ENCODE results near the gene SETD1B.

Gene SETD1B

DNA sequence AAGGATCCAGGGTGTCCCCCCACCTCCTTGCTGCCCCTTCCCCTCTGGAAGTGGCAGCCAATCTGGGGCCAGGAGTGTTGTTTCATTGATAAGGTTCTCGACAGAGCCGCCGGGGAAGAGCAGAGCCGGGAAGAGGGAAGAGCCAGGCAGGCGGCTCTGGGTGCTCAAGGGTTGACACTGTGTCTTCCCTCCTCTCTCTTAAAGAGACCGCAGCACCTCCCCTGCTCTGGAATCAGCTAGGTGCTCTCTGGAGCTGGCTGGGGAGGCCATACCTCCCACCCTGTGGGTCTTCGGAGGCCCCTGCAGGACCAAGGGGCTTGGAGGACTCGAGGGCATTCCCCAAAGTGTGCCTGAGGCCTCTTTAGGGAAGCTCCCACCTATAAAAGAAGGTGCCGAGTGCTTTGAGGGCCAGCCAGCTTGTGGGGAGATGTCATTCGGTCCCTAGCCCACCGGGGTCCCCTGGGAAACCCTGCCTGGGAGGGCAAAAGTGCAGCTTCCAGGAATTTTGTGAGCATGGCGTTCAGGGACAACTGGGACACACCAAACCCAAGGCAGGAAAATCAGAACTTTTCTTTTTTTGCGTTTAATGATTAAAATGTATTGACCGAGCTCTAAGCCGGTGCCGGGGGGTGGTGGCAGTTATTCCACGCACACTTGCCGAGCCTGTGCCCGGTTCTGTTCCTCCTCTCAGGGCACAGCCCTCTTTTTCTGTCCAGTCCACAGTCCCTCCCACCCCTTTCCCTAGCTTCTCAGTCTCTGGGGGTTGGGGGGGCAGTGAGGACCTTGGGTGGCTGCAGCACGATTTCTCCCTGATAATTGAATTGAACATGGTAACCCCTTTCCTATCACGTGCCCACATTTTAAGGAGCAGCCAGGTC, 3.0 kb downstream of the SETD1B start:
- in situ Hi-C loops (cut with MboI; ENCODE audit: low sequenced_read_pairs) = no loop called here

GRCh38 chr12:121807642-121808347, 4.0 kb downstream of the SETD1B start:
- in situ Hi-C loops (cut with MboI; ENCODE audit: low sequenced_read_pairs) = no loop called here

DNA sequence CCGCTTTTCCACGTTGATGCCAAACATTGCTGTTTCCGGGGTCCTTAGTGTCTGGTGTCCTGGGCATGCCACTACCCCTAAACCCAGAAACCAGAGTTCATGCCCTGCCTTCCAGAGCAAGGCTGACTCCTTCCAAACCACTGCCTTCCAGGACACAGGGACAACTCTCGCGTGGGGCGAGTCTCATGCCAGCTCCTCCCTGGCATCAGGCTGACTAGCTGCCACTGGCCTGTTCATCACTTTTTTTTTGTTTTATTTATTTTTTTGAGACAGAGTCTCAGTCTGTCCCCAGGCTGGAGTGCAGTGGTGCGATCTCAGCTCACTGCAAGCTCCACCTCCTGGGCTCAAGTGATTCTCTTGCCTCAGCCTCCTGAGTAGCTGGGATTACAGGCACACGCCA, 4.8 kb downstream of the SETD1B start:
- in situ Hi-C loops (cut with MboI; ENCODE audit: low sequenced_read_pairs) = no loop called here

GRCh38 chr12:121809712-121810116, 5.9 kb downstream of the SETD1B start:
- in situ Hi-C loops (cut with MboI; ENCODE audit: low sequenced_read_pairs) = no loop called here

- in situ Hi-C loops (cut with MboI; ENCODE audit: low sequenced_read_pairs) = no loop called here
These were observed 6.5 kb downstream of the SETD1B start for GRCh38 chr12:121810234-121810817.

DNA sequence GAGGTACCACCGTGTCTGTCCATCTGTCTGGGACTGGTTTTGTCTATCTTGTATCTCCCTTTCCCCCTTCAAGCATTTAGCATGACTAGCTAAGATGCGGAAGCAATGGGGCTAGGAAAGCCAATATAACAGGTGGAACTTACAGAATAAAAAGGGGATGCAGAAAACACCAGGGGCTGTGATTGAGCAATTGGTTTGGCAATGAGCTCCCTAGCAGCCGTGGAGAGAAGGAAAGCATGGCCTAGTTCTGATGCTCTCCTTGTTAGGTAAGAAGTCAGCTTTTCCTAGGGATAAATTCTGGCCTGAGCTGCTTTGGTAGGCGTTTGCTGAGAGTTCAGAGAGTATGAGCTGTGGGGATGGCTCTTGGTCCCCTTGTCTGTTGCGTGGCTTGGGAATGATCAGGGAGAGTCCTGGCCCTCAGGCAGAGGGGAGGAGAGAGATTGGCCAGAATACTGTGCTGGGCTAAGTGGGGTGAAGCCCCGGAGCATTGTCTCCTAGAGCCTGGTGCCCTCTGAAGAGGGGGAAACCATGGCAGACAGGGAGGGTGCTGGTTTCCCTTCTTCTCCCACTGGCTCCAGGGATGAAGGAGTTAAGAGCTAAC, 7.1 kb downstream of the SETD1B start:
- in situ Hi-C loops (cut with MboI; ENCODE audit: low sequenced_read_pairs) = no loop called here

DNA sequence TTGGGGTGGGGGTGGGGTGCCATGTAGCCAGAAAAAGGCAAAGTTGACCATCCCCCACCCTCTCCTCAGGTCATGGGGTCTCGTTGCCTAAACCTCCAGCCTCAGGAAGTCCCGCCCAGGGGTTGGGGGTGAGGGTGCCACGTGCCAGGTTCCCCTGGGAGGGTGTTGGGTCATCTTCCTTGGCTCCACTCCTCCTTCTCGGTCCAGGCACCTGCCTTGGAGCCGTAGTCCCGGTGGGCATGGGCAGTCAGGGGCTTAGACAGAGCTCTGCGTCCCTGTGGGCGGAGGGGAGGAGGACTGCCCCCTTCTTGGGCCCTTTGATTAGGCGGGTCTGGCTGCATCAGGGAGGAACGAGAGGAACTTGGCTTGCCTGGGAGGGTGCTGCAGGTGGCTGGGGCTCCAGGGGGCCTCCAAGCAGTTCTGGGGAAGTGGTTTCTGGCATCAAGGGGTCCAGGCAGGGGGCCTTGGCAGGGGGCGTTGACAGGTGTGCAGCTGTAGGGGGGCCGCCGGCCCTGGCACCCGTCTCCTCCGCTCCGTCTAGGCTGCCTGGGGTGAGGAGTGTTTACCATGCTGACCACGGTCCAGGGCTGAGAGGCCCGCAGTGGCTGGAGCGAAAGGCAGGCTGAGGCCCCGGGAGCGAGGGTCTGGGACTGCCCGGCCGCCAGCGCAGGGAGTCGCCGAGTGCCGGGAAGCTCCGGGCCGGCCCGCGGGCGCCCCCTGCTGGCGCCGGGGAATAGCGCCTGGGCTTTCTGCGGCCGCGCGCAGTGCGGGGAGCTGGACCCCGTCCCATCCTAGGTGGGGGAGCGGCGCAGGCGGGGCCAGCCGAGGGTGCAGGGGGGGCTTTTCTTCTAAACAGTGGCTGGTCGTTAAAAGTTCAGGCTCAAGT, 7.9 kb downstream of the SETD1B start:
- in situ Hi-C loops (cut with MboI; ENCODE audit: low sequenced_read_pairs) = no loop called here

GRCh38 chr12:121812320-121812871, 8.6 kb downstream of the SETD1B start:
- in situ Hi-C loops (cut with MboI; ENCODE audit: low sequenced_read_pairs) = no loop called here

DNA sequence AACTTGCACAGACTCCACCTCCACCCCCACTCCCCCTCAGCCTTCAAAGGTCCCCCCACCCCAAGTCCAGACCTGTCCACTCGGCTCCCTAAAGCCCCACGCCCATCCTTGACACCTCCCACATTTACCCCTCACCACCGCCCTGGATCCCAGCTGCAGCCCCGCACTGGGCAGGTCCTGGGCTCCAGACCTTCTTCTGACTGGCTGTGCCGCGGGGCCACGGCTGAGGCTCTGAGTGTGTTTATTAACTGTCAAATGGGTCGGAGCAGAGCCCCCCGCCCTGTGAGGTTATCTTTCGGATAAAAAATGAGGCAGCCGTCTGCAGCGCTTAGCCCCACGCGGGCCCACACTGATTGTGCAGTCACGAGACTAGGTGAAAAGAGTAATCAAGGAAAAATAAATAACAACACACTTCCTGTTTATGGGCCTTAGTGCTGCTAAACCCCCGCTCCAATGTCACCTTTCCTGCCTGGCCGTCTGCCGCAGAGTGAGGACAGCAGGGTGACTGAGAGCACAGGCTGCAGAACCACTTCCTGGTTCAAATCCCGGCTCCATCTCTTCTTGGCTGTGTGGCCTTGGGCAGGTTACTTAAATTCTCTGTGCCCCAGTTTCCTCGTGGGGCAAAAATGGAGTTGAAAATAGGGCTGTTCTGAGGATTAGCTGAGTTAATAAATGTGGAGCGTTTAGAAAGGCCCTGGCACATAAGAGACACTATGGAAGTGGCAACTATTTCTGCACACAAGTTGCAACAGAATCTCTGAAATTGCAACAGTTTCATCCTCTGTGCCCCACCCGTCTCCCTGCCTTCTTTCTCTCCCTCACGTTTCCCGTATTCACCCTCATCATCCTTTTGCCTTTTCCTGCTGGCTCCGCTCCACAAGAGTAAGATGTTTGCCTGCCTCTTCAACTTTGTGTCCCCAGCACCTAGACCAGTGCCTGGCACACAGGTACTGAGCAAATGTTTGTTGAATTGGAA, 9.4 kb downstream of the SETD1B start:
- in situ Hi-C loops (cut with MboI; ENCODE audit: low sequenced_read_pairs) = no loop called here

DNA sequence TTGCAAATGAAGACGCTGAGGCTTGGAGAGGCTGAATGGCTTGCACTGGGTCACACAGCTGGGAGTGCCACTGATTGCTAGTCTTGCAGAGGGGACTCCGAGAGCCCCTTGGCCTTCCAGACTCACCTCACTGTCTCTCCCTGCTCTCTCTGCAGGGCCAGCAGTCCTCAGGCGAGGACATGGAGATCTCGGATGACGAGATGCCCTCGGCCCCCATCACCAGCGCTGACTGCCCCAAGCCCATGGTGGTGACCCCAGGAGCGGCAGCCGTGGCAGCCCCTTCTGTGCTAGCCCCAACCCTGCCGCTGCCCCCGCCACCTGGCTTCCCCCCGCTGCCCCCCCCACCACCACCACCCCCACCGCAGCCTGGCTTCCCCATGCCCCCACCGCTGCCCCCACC, 10.1 kb downstream of the SETD1B start:
- in situ Hi-C loops (cut with MboI; ENCODE audit: low sequenced_read_pairs) = no loop called here

GRCh38 chr12:121814429-121815119, 10.8 kb downstream of the SETD1B start:
- in situ Hi-C loops (cut with MboI; ENCODE audit: low sequenced_read_pairs) = no loop called here

- in situ Hi-C loops (cut with MboI; ENCODE audit: low sequenced_read_pairs) = no loop called here
These were observed 11.5 kb downstream of the SETD1B start for GRCh38 chr12:121815263-121815662.

- in situ Hi-C loops (cut with MboI; ENCODE audit: low sequenced_read_pairs) = no loop called here
These were observed 13.3 kb downstream of the SETD1B start for GRCh38 chr12:121816925-121817647.

DNA sequence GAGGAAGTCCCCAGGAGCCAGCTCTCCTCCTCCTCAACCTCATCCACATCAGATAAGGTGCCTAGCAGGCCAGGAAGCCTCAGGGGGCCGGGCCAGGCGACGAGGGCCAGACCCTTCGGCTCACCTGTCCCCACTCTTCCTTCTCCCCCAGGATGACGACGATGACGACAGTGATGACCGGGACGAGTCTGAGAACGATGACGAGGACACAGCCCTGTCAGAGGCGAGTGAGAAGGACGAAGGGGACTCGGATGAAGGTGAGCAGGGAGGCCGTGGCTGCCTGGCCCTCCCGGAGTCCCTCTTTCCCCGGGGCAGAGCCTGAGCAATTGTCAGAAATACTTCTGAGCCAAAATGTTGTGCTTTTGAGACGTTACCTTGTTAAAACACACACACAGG, 13.8 kb downstream of the SETD1B start:
- in situ Hi-C loops (cut with MboI; ENCODE audit: low sequenced_read_pairs) = no loop called here

- in situ Hi-C loops (cut with MboI; ENCODE audit: low sequenced_read_pairs) = no loop called here
These were observed 15.6 kb downstream of the SETD1B start for GRCh38 chr12:121819212-121819949.

GRCh38 chr12:121820056-121820455, 16.2 kb downstream of the SETD1B start:
- in situ Hi-C loops (cut with MboI; ENCODE audit: low sequenced_read_pairs) = no loop called here

Data from hTERT RPE-1 (cell line).